GM23248 (cell line): ENCODE measurements around the gene SRC. TPM values are rescaled to one million over a fixed set of nuclear protein-coding genes. Genes with fewer than 3 reads are reported as not detected.

ENCODE experiments used
- DNase-seq: peaks from one replicate; pipeline ENCODE4 v3.0.0-alpha.2; 2015
- H2AFZ ChIP-seq: fragments of 200-600 bp; sonication (generic); 2 replicates; pipeline ENCODE4 v1.6.1; 2016; ENCODE audit warnings: antibody characterized with exemption
- H3F3A ChIP-seq: fragments of 200-600 bp; sonication (generic); 2 replicates; pipeline ENCODE4 v1.6.1; 2016; ENCODE audit warnings: mild to moderate bottlenecking, antibody characterized with exemption, mixed run types; ENCODE audit not compliant: insufficient read depth
- H3K27ac ChIP-seq: fragments of 200-600 bp; sonication (generic); 2 replicates; pipeline ENCODE4 v1.5.1; 2016; ENCODE audit warnings: mild to moderate bottlenecking
- H3K27me3 ChIP-seq: fragments of 200-600 bp; sonication (generic); replicated peaks from 2 replicates; pipeline ENCODE4 v1.6.1; 2016; ENCODE audit warnings: mild to moderate bottlenecking; ENCODE audit not compliant: insufficient read depth
- H3K36me3 ChIP-seq: fragments of 200-600 bp; sonication (generic); 2 replicates; pipeline ENCODE4 v1.6.1; 2016; ENCODE audit warnings: low read depth, mild to moderate bottlenecking
- H3K4me1 ChIP-seq: fragments of 200-600 bp; sonication (generic); 2 replicates; pipeline ENCODE4 v1.6.1; 2016; ENCODE audit warnings: mild to moderate bottlenecking; ENCODE audit not compliant: insufficient read depth
- H3K4me2 ChIP-seq: fragments of 200-600 bp; sonication (generic); one replicate; pipeline ENCODE4 v1.6.1; 2016; ENCODE audit warnings: mild to moderate bottlenecking; ENCODE audit not compliant: unreplicated experiment
- H3K4me3 ChIP-seq: fragments of 200-600 bp; sonication (generic); 2 replicates; pipeline ENCODE4 v1.5.1; 2016; ENCODE audit warnings: mild to moderate bottlenecking
- H3K79me2 ChIP-seq: fragments of 200-600 bp; sonication (generic); 2 replicates; pipeline ENCODE4 v1.6.1; 2016; ENCODE audit warnings: mild to moderate bottlenecking; ENCODE audit not compliant: insufficient read depth
- H3K9ac ChIP-seq: fragments of 200-600 bp; sonication (generic); 2 replicates; pipeline ENCODE4 v1.6.1; 2016; ENCODE audit warnings: mild to moderate bottlenecking
- H3K9me2 ChIP-seq: fragments of 200-600 bp; sonication (generic); 2 replicates; pipeline ENCODE4 v1.6.1; 2016; ENCODE audit warnings: mixed run types, mild to moderate bottlenecking, moderate library complexity; ENCODE audit not compliant: insufficient read depth
- H3K9me3 ChIP-seq: fragments of 200-600 bp; sonication (generic); one replicate; pipeline ENCODE4 v1.6.1; 2017; ENCODE audit warnings: low read depth
- H4K20me1 ChIP-seq: fragments of 200-600 bp; sonication (generic); 2 replicates; pipeline ENCODE4 v1.6.0; 2016; ENCODE audit not compliant: insufficient read depth
- EZH2 ChIP-seq: fragments of 200-600 bp; sonication (generic); IDR thresholded peaks from 2 replicates; pipeline ENCODE4 v1.6.1; 2018; ENCODE audit warnings: antibody characterized with exemption, mild to moderate bottlenecking; ENCODE audit not compliant: insufficient read depth, poor library complexity, severe bottlenecking
- EZH2phosphoT487 ChIP-seq: fragments of 200-600 bp; sonication (generic); IDR thresholded peaks from 2 replicates; pipeline ENCODE4 v1.6.1; 2018; ENCODE audit warnings: antibody characterized with exemption, moderate library complexity, mild to moderate bottlenecking, low read depth; ENCODE audit not compliant: insufficient read depth
- WGBS, 2 experiments: methylation state at CpG; one replicate each; pipeline ENCODE4 v1.1.6; 2015 to 2017; ENCODE audit warnings: low lambda C conversion rate in 2 of 2, low coverage in 1 of 2; ENCODE audit errors: missing lambda C conversion rate in 2 of 2; 5-methylcytosine and 5-hydroxymethylcytosine counted together
- in situ Hi-C: fragments of 300-500 bp; cut with MboI; formaldehyde crosslinking; loops from 2 replicates; pipeline ENCODE4 v1.15.0; 2020
- polyA plus RNA-seq: library from polyadenylated mRNA; unstranded; fragments of >200 nt; fragmentation: Nextera tagmentation; extraction: Ambion mirVana; gene quantifications from 2 replicates; pipeline ENCODE4 v1.2.1, GENCODE V29; 2016
- total RNA-seq: library from RNA; depleted of rRNA; stranded (reverse); fragments of >200 nt; shearing (Covaris generic); gene quantifications from 2 replicates; pipeline ENCODE4 v1.2.3, GENCODE V29; 2014

SRC gene
- total and polyA plus RNA-seq, 2 experiments from 2014 or later = 17.0 to 28.6 TPM

DNA sequence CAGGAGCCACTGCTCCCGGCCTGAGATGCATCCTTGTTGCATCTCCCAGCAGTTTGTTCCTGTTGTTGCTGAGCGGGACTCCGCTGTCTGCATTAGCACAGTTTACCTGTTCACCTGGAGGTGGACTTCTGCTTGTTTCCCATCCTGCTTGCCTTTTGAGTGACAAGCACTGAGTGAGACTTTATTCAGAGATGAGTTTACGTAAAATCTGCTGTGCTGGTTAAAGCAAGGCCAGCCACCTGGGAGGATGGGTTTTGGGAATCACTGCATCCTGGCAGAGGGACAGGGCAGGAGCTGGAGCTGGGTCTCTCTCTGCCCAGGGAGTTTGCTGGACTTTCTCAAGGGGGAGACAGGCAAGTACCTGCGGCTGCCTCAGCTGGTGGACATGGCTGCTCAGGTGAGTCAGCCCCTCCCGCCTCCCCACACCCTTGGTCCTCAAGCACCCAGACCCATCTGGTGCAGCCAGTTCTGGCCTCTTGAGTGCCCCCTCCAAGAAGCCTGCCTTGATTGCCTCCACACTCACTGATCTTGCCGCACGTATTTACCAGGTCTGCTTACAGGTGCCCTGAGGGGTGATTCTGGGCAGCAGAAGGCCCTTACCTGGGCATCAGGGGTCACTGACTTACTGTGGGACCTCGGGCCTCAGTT lies 55.5 kb downstream of the SRC start:
- TF ChIP-seq EZH2 (no peak), EZH2phosphoT487 (no peak)
- Histone ChIP-seq H4K20me1 (no peaks in the 10 kb centered on the region), H3K4me2 (no peak overlapping the region), H3K27ac (no peak overlapping the region), H3K9me2 (no peaks in the 10 kb centered on the region), H3K27me3 (no peaks in the 10 kb centered on the region), H3K9me3 (no peaks in the 10 kb centered on the region), H3F3A (peaks cover 13% of the 10 kb centered on the region; the same call in 1 of the 2 replicates), H3K36me3 (peaks cover 10% of the 10 kb centered on the region; the same call in 1 of the 2 replicates), H3K9ac (no peak overlapping the region), H3K4me3 (no peak overlapping the region), H3K4me1 (no peaks in the 10 kb centered on the region), H3K79me2 (no peaks in the 10 kb centered on the region), H2AFZ (no peak overlapping the region)
- in situ Hi-C loops = no loop called here
- DNase-seq = no peak
- WGBS, 2 experiments = 91 to 93% methylated on average over 8 to 9 of the region's 9 CpGs

DNA sequence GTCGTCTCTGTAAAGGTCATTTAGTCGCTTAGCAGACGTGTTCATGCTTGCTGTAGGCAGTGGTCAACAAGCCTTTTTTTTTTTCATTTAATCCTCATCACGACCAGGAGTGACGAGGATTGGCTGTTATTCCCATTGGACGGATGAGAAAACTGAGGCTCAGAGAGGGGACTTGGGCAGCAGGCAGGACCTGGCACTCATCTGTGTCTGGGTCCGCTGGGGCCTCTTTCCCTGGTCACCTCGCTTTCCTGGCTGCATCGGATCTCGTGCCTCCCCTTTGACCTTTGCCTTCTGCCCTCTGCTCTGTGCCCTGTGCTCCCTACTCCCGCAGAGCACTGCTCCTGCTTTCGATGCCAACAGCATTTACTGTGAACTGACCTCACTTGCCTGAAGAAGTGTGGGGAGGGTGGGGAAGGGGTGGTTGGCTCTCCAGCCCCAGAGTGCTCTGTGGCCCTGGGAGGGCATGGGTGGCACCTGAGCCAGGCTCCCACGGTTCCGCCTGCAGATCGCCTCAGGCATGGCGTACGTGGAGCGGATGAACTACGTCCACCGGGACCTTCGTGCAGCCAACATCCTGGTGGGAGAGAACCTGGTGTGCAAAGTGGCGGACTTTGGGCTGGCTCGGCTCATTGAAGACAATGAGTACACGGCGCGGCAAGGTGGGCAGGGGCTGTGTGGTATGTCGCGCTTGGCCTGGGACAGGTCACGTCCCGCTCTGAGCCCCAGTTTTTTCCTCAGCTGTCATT lies 56.2 kb downstream of the SRC start:
- H3K9me3 ChIP-seq = no peaks in the 10 kb centered on the region
- in situ Hi-C loops = no loop called here
- no peak overlapping the region for H3K4me3 ChIP-seq
- H3K36me3 ChIP-seq = peaks cover 10% of the 10 kb centered on the region; the same call in 1 of the 2 replicates
- no peaks in the 10 kb centered on the region for H3K79me2 ChIP-seq
- no peaks in the 10 kb centered on the region for H3K27me3 ChIP-seq
- H3K9ac ChIP-seq = no peak overlapping the region
- no peaks in the 10 kb centered on the region for H3K9me2 ChIP-seq
- no peak overlapping the region for H3K4me2 ChIP-seq
- DNase-seq = no peak
- 86 to 90% methylated on average over 24 to 26 of the region's 30 CpGs for WGBS, 2 experiments
- no peak for TF ChIP-seq EZH2
- no peak for TF ChIP-seq EZH2phosphoT487
- H3K4me1 ChIP-seq = no peaks in the 10 kb centered on the region
- no peaks in the 10 kb centered on the region for H4K20me1 ChIP-seq
- H2AFZ ChIP-seq = no peak overlapping the region
- H3K27ac ChIP-seq = no peak overlapping the region
- peaks cover 13% of the 10 kb centered on the region; the same call in 1 of the 2 replicates for H3F3A ChIP-seq

DNA sequence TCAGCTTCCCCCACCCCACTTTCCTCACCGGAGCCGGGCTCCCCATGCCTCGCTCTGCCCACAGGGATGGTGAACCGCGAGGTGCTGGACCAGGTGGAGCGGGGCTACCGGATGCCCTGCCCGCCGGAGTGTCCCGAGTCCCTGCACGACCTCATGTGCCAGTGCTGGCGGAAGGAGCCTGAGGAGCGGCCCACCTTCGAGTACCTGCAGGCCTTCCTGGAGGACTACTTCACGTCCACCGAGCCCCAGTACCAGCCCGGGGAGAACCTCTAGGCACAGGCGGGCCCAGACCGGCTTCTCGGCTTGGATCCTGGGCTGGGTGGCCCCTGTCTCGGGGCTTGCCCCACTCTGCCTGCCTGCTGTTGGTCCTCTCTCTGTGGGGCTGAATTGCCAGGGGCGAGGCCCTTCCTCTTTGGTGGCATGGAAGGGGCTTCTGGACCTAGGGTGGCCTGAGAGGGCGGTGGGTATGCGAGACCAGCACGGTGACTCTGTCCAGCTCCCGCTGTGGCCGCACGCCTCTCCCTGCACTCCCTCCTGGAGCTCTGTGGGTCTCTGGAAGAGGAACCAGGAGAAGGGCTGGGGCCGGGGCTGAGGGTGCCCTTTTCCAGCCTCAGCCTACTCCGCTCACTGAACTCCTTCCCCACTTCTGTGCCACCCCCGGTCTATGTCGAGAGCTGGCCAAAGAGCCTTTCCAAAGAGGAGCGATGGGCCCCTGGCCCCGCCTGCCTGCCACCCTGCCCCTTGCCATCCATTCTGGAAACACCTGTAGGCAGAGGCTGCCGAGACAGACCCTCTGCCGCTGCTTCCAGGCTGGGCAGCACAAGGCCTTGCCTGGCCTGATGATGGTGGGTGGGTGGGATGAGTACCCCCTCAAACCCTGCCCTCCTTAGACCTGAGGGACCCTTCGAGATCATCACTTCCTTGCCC lies 57.4 kb downstream of the SRC start:
- Histone ChIP-seq H3K4me2 (no peak overlapping the region), H3K79me2 (no peaks in the 10 kb centered on the region), H3K27me3 (0 out of 2 replicates have a peak, but pooled peaks cover 4% of the 10 kb centered on the region), H3K4me1 (peaks cover 8% of the 10 kb centered on the region; the same call in 1 of the 2 replicates), H4K20me1 (no peaks in the 10 kb centered on the region), H3K4me3 (no peak overlapping the region), H3F3A (peaks cover 19% of the 10 kb centered on the region; the same call in 1 of the 2 replicates), H3K9me2 (no peaks in the 10 kb centered on the region), H3K9me3 (no peaks in the 10 kb centered on the region), H3K9ac (no peak overlapping the region), H2AFZ (no peak overlapping the region), H3K27ac (no peak overlapping the region), H3K36me3 (peaks cover 10% of the 10 kb centered on the region; the same call in 1 of the 2 replicates)
- WGBS, 2 experiments = 92% methylated on average over 36 to 37 of the region's 37 CpGs
- TF ChIP-seq EZH2phosphoT487 (no peak), EZH2 (no peak)
- in situ Hi-C loops = no loop called here
- no peak for DNase-seq

DNA sequence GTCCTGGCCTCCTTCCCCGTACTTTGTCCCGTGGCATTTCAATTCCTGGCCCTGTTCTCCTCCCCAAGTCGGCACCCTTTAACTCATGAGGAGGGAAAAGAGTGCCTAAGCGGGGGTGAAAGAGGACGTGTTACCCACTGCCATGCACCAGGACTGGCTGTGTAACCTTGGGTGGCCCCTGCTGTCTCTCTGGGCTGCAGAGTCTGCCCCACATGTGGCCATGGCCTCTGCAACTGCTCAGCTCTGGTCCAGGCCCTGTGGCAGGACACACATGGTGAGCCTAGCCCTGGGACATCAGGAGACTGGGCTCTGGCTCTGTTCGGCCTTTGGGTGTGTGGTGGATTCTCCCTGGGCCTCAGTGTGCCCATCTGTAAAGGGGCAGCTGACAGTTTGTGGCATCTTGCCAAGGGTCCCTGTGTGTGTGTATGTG lies 58.5 kb downstream of the SRC start:
- H3K4me2 ChIP-seq = no peak overlapping the region
- peaks cover 8% of the 10 kb centered on the region; the same call in 1 of the 2 replicates for H3K4me1 ChIP-seq
- peaks cover 9% of the 10 kb centered on the region; the same call in 1 of the 2 replicates for H3K27me3 ChIP-seq
- no peak overlapping the region for H3K9ac ChIP-seq
- no peaks in the 10 kb centered on the region for H3K9me2 ChIP-seq
- TF ChIP-seq EZH2 (no peak), EZH2phosphoT487 (no peak)
- peaks cover 19% of the 10 kb centered on the region; the same call in 1 of the 2 replicates for H3F3A ChIP-seq
- no peak overlapping the region for H2AFZ ChIP-seq
- WGBS, 2 experiments = 64 to 70% methylated on average over 6 of the region's 6 CpGs
- peaks cover 6% of the 10 kb centered on the region; the same call in 1 of the 2 replicates for H3K36me3 ChIP-seq
- no peak overlapping the region for H3K4me3 ChIP-seq
- H3K79me2 ChIP-seq = no peaks in the 10 kb centered on the region
- no peak overlapping the region for H3K27ac ChIP-seq
- H4K20me1 ChIP-seq = no peaks in the 10 kb centered on the region
- in situ Hi-C loops = no loop called here
- no peaks in the 10 kb centered on the region for H3K9me3 ChIP-seq
- DNase-seq = no peak
